ENCODE results near the gene LZTR1.

- TF ChIP-seq GATA2 (IDR thresholded peaks at IDR 0.05; ENCODE audit: low read depth, low read length) (no peak), GATA3 (IDR thresholded peaks at IDR 0.05; ENCODE audit: low read depth, low read length) (no peak)
These were observed 65.1 kb downstream of the LZTR1 start for GRCh38 chr22:21047035-21047661.

All from SH-SY5Y (cell line).